Measurements from ENCODE around the gene CDK5R1.

Gene CDK5R1

GRCh38 chr17:32492264-32492589 is 5.4 kb downstream of the CDK5R1 start:
- H3K4me3 ChIP-seq (ENCODE audit: low read depth, low read length): no peak overlapping the region

- no peak overlapping the region for H3K4me3 ChIP-seq (ENCODE audit: low read depth, low read length)
These were observed 6.0 kb downstream of the CDK5R1 start for GRCh38 chr17:32492648-32493289.

- H3K4me3 ChIP-seq (ENCODE audit: low read depth, low read length): no peak overlapping the region
These were observed 6.8 kb downstream of the CDK5R1 start for GRCh38 chr17:32493571-32493970.

- H3K4me3 ChIP-seq (ENCODE audit: low read depth, low read length): no peak overlapping the region
These were observed 7.3 kb downstream of the CDK5R1 start for GRCh38 chr17:32493976-32494513.

- no peak overlapping the region for H3K4me3 ChIP-seq (ENCODE audit: low read depth, low read length)
These were observed 8.0 kb downstream of the CDK5R1 start for GRCh38 chr17:32494621-32495358.

GRCh38 chr17:32495359-32496231 is 8.8 kb downstream of the CDK5R1 start:
- no peak overlapping the region for H3K4me3 ChIP-seq (ENCODE audit: low read depth, low read length)

GRCh38 chr17:32496395-32497073 is 9.7 kb downstream of the CDK5R1 start:
- no peak overlapping the region for H3K4me3 ChIP-seq (ENCODE audit: low read depth, low read length)

- H3K4me3 ChIP-seq (ENCODE audit: low read depth, low read length): no peak overlapping the region
These were observed 10.8 kb downstream of the CDK5R1 start for GRCh38 chr17:32497431-32498205.

GRCh38 chr17:32498391-32498790 is 11.6 kb downstream of the CDK5R1 start:
- H3K4me3 ChIP-seq (ENCODE audit: low read depth, low read length): no peak overlapping the region

GRCh38 chr17:32502013-32502412 is 15.2 kb downstream of the CDK5R1 start:
- H3K4me3 ChIP-seq (ENCODE audit: low read depth, low read length): no peak overlapping the region

GRCh38 chr17:32502710-32503109 is 15.9 kb downstream of the CDK5R1 start:
- H3K4me3 ChIP-seq (ENCODE audit: low read depth, low read length): no peak overlapping the region

GRCh38 chr17:32503251-32504165 is 16.7 kb downstream of the CDK5R1 start:
- H3K4me3 ChIP-seq (ENCODE audit: low read depth, low read length): no peak overlapping the region

GRCh38 chr17:32504166-32504990 is 17.6 kb downstream of the CDK5R1 start:
- no peak overlapping the region for H3K4me3 ChIP-seq (ENCODE audit: low read depth, low read length)

- no peak overlapping the region for H3K4me3 ChIP-seq (ENCODE audit: low read depth, low read length)
These were observed 22.1 kb downstream of the CDK5R1 start for GRCh38 chr17:32508926-32509325.

- no peak overlapping the region for H3K4me3 ChIP-seq (ENCODE audit: low read depth, low read length)
These were observed 23.7 kb downstream of the CDK5R1 start for GRCh38 chr17:32510466-32510865.

GRCh38 chr17:32512328-32512727 is 25.5 kb downstream of the CDK5R1 start:
- no peak overlapping the region for H3K4me3 ChIP-seq (ENCODE audit: low read depth, low read length)

- H3K4me3 ChIP-seq (ENCODE audit: low read depth, low read length): no peak overlapping the region
These were observed 26.8 kb downstream of the CDK5R1 start for GRCh38 chr17:32513579-32513978.

GRCh38 chr17:32514606-32515005 is 27.8 kb downstream of the CDK5R1 start:
- no peak overlapping the region for H3K4me3 ChIP-seq (ENCODE audit: low read depth, low read length)

All from iPS-11a (cell line).